ENCODE results near the gene TRIM2.

Gene TRIM2

GRCh38 chr4:153220682-153221395, 16.6 kb downstream of the TRIM2 start:
- H3K4me3 ChIP-seq (ENCODE audit: low read depth, low read length) = no peak overlapping the region
- no peak for DNase-seq (ENCODE audit: low read depth)
- TF ChIP-seq CTCF (IDR thresholded peaks at IDR 0.05; ENCODE audit: low read depth, low read length, missing control alignments) = no peak

GRCh38 chr4:153221783-153222706, 17.8 kb downstream of the TRIM2 start:
- DNase-seq (ENCODE audit: low read depth) = no peak
- no peak for TF ChIP-seq CTCF (IDR thresholded peaks at IDR 0.05; ENCODE audit: low read depth, low read length, missing control alignments)
- peak overlapping the region; percentile 52 for H3K4me3 ChIP-seq (ENCODE audit: low read depth, low read length)

GRCh38 chr4:153222707-153223426, 18.6 kb downstream of the TRIM2 start:
- peak overlapping the region; percentile 52 for H3K4me3 ChIP-seq (ENCODE audit: low read depth, low read length)
- no peak for TF ChIP-seq CTCF (IDR thresholded peaks at IDR 0.05; ENCODE audit: low read depth, low read length, missing control alignments)

GRCh38 chr4:153223427-153223801, 19.2 kb downstream of the TRIM2 start:
- peak overlapping the region; percentile 52; the same call in 1 of the 2 replicates for H3K4me3 ChIP-seq (ENCODE audit: low read depth, low read length)
- no peak for DNase-seq (ENCODE audit: low read depth)
- TF ChIP-seq CTCF (IDR thresholded peaks at IDR 0.05; ENCODE audit: low read depth, low read length, missing control alignments) = no peak

More at GRCh38 chr4:153222707-153223426, 18.6 kb downstream of the TRIM2 start:
- DNase-seq (ENCODE audit: low read depth) = no peak

- DNase-seq (ENCODE audit: low read depth) = no peak
- TF ChIP-seq CTCF (IDR thresholded peaks at IDR 0.05; ENCODE audit: low read depth, low read length, missing control alignments) = no peak
- no peak overlapping the region for H3K4me3 ChIP-seq (ENCODE audit: low read depth, low read length)
Measured at GRCh38 chr4:153223930-153224329, 19.7 kb downstream of the TRIM2 start.

- no peak for DNase-seq (ENCODE audit: low read depth)
- no peak for TF ChIP-seq CTCF (IDR thresholded peaks at IDR 0.05; ENCODE audit: low read depth, low read length, missing control alignments)
- H3K4me3 ChIP-seq (ENCODE audit: low read depth, low read length) = no peak overlapping the region
Measured at GRCh38 chr4:153224474-153224873, 20.2 kb downstream of the TRIM2 start.

All from GM12864 (cell line).